ENCODE measurements around the gene GTF2A1.

GTF2A1 gene

GRCh38 chr14:81129242-81129641 lies 91.5 kb downstream of the GTF2A1 start:
- DNase-seq = no peak

DNA sequence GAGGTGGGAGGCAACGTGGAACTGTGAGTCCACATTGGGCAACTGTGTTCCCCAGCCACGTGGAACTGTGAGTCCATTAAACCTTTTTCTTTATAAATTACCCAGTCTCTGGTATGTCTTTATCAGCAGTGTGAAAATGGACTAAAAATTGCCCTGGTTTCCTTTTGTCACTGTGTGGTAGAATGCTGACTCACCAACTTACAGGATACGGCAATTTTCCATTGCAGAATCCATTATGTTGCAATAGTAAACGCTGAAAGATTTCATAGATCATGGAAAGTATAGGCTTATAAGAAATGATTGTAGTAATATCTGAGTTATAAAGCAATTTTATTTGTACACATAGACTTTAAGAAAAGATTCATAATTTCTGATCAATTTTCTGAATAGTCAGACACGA lies 93.0 kb downstream of the GTF2A1 start:
- no peak for DNase-seq

DNA sequence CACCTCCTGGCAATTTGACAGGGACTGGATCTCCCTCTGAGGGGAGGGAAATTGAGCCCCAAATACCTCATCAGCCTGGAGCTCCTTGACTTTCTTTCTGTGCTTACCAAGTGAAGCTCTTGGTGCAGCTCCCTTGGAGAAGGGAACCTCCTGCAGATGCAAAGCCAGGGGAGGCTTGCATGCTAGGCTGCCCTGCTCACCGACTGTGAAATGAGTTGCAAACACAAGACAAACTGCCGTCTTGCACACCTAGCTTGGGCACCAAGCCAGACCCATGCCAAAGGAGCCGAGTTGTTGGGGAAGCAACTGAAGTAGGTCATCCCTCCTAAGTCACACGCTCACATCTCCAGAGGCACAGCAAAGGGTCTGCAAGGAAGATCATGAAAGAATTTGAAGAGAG lies 95.2 kb downstream of the GTF2A1 start:
- no peak for DNase-seq

Measured in fibroblast of upper back skin (primary cell).